K562 (cell line): ENCODE data around the gene PLAAT4. TPM values are rescaled to one million over a fixed set of nuclear protein-coding genes. Genes with fewer than 3 reads are reported as not detected.
A peak's percentile ranks its signal among the peaks of the same experiment; 100 is the strongest.

Experiments
- CTBP1 ChIP-seq: fragments of 450-650 bp; IDR thresholded peaks from 2 replicates; pipeline ENCODE4 v1.6.1; 2016; ENCODE audit warnings: borderline replicate concordance
- HMGN3 ChIP-seq: IDR thresholded peaks from 2 replicates; pipeline ENCODE4 v1.6.1; 2011; ENCODE audit warnings: borderline replicate concordance, low read depth, mild to moderate bottlenecking, mixed read lengths, low read length; ENCODE audit not compliant: insufficient read length; ENCODE audit errors: extremely low read depth
- MEF2A ChIP-seq: IDR thresholded peaks from 2 replicates; pipeline ENCODE4 v1.6.1; 2011; ENCODE audit warnings: low read depth, mild to moderate bottlenecking, low read length, moderate library complexity; ENCODE audit not compliant: control insufficient read depth
- NCOR1 ChIP-seq: fragments of 450-650 bp; IDR thresholded peaks from 2 replicates; pipeline ENCODE4 v1.6.1; 2016; ENCODE audit warnings: mild to moderate bottlenecking, moderate library complexity
- NEUROD1 ChIP-seq: fragments of 150-350 bp; IDR thresholded peaks from 2 replicates; pipeline ENCODE4 v1.6.1; 2014; ENCODE audit warnings: borderline replicate concordance, low read length, low read depth; ENCODE audit not compliant: partially characterized antibody
- NFE2 ChIP-seq: IDR thresholded peaks from 2 replicates; pipeline ENCODE4 v1.6.1; 2014; ENCODE audit warnings: antibody characterized with exemption, low read depth
- OTX1 ChIP-seq: fragments of 450-650 bp; formaldehyde crosslinking; IDR thresholded peaks from 2 replicates; pipeline ENCODE4 v1.4.0; 2022; ENCODE audit warnings: mild to moderate bottlenecking
- SMARCE1 ChIP-seq: fragments of 450-650 bp; IDR thresholded peaks from 2 replicates; pipeline ENCODE4 v1.7.1; 2016; ENCODE audit warnings: mild to moderate bottlenecking
- YBX1 ChIP-seq: fragments of 450-650 bp; IDR thresholded peaks from 2 replicates; pipeline ENCODE4 v1.7.1; 2016; ENCODE audit warnings: mild to moderate bottlenecking
- ZFX ChIP-seq: sonication (generic); formaldehyde crosslinking; IDR thresholded peaks from 2 replicates; pipeline ENCODE4 v1.8.0; 2022; ENCODE audit warnings: mild to moderate bottlenecking, missing genetic modification reagents, moderate library complexity
- ZNF668 ChIP-seq: fragments of 250-450 bp; sonication (Bioruptor Pico); IDR thresholded peaks from 2 replicates; pipeline ENCODE4 v1.8.0; 2022; ENCODE audit warnings: mild to moderate bottlenecking, inconsistent platforms
- polyA plus RNA-seq, 8 experiments: library from polyadenylated mRNA; depleted of rRNA in 4 of 8; stranded (reverse) in 5 of 8; unstranded in 3 of 8; fragments of >200 nt; fragmentation: Nextera tagmentation in 2 of 8; fragmentation: Illumina TruSeq in 1 of 8; extraction: Ambion mirVana in 2 of 8; extraction: Trizol in 1 of 8; gene quantifications; 2 replicates each; pipeline versions ENCODE4 v1.2.1 to v1.2.3, GENCODE V29; 2011 to 2014; ENCODE audit warnings: inconsistent platforms in 1 of 8, missing spikeins in 1 of 8
- total RNA-seq, 7 experiments: library from RNA; depleted of rRNA in 6 of 7; stranded (reverse); fragments of >200 nt in 6 of 7; fragmentation: Illumina TruSeq in 2 of 7; extraction: Trizol in 2 of 7; gene quantifications; 2 replicates each; pipeline versions ENCODE4 v1.2.1 to v1.2.3, GENCODE V29; 2011 to 2021; ENCODE audit warnings: low replicate concordance in 1 of 7
- TF ChIP-seq, protein P1 (sequence below): fragments of 250-450 bp; sonication (Bioruptor Pico); IDR thresholded peaks from 2 replicates; pipeline ENCODE4 v1.5.0; 2021; ENCODE audit warnings: mild to moderate bottlenecking, borderline replicate concordance
- TF ChIP-seq, protein P2 (sequence below), 2 experiments: fragments of 450-650 bp in 1 of 2; sonication (generic) in 1 of 2; formaldehyde crosslinking in 1 of 2; IDR thresholded peaks; 2 replicates each; pipeline versions ENCODE4 v1.7.1 to v1.9.0; 2016 to 2022; ENCODE audit warnings: inconsistent platforms in 1 of 2, mild to moderate bottlenecking in 1 of 2, missing genetic modification reagents in 1 of 2
- TF ChIP-seq, protein P3 (sequence below): sonication (generic); IDR thresholded peaks from 2 replicates; pipeline ENCODE4 v1.6.1; 2016

Gene PLAAT4
- total and polyA plus RNA-seq, 9 of the 15 experiments (the other 6 are each of a cell fraction or from before 2014, with no cell fraction given), result 0.54 to 3.0 (median 1.3) TPM; not detected in 1

DNA sequence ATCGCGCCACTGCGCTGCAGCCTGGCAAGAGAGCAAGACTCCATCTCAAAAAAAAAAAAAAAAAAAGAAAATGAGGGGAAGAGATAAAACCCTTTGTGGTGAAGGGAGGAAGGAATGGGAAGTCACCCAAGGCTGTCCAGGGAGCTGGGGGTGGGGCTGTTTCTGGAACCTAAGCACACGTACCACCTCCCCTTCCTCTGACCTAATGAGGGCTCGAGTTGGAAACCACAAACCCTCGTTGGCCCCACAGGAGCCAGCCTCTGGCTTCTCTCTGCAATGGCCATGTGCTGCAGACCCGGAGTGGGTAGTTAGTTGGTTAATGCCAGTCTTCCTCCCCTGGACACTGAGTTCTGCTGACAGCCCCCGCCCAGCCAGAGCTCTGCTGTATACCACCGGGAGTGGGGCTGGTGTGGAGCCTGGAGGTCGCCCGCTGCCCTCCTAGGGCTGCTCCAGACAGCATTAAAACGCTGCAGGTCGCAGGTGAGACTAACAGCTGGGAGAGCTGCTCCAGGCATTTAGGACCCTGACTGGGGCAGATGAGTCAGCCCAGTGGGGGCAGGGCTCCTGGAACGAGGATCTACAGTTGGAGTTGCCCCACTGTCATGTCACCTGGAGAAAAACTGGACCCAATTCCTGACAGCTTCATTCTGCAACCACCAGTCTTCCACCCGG lies 30.6 kb upstream of the PLAAT4 start, which contains the start of gene LGALS12 (continued):
- TF ChIP-seq, protein P1, sequence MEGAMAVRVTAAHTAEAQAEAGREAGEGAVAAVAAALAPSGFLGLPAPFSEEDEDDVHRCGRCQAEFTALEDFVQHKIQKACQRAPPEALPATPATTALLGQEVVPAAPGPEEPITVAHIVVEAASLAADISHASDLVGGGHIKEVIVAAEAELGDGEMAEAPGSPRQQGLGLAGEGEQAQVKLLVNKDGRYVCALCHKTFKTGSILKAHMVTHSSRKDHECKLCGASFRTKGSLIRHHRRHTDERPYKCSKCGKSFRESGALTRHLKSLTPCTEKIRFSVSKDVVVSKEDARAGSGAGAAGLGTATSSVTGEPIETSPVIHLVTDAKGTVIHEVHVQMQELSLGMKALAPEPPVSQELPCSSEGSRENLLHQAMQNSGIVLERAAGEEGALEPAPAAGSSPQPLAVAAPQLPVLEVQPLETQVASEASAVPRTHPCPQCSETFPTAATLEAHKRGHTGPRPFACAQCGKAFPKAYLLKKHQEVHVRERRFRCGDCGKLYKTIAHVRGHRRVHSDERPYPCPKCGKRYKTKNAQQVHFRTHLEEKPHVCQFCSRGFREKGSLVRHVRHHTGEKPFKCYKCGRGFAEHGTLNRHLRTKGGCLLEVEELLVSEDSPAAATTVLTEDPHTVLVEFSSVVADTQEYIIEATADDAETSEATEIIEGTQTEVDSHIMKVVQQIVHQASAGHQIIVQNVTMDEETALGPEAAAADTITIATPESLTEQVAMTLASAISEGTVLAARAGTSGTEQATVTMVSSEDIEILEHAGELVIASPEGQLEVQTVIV (CRISPR knock-in tag), result no peak
- TF ChIP-seq YBX1 (no peak), MEF2A (no peak), NCOR1 (no peak), OTX1 (CRISPR knock-in tag) (no peak), NEUROD1 (no peak), NFE2 (0 out of 2 replicates have a peak, but pooled peaks have one; percentile 4), CTBP1 (peak; percentile 56; the same call in 1 of the 2 replicates), SMARCE1 (0 out of 2 replicates have a peak, but pooled peaks have one; percentile 42), ZNF668 (CRISPR knock-in tag) (no peak), HMGN3 (no peak), ZFX (CRISPR knock-in tag) (peak; percentile 22; the same call in 1 of the 2 replicates)
- TF ChIP-seq, protein P2, sequence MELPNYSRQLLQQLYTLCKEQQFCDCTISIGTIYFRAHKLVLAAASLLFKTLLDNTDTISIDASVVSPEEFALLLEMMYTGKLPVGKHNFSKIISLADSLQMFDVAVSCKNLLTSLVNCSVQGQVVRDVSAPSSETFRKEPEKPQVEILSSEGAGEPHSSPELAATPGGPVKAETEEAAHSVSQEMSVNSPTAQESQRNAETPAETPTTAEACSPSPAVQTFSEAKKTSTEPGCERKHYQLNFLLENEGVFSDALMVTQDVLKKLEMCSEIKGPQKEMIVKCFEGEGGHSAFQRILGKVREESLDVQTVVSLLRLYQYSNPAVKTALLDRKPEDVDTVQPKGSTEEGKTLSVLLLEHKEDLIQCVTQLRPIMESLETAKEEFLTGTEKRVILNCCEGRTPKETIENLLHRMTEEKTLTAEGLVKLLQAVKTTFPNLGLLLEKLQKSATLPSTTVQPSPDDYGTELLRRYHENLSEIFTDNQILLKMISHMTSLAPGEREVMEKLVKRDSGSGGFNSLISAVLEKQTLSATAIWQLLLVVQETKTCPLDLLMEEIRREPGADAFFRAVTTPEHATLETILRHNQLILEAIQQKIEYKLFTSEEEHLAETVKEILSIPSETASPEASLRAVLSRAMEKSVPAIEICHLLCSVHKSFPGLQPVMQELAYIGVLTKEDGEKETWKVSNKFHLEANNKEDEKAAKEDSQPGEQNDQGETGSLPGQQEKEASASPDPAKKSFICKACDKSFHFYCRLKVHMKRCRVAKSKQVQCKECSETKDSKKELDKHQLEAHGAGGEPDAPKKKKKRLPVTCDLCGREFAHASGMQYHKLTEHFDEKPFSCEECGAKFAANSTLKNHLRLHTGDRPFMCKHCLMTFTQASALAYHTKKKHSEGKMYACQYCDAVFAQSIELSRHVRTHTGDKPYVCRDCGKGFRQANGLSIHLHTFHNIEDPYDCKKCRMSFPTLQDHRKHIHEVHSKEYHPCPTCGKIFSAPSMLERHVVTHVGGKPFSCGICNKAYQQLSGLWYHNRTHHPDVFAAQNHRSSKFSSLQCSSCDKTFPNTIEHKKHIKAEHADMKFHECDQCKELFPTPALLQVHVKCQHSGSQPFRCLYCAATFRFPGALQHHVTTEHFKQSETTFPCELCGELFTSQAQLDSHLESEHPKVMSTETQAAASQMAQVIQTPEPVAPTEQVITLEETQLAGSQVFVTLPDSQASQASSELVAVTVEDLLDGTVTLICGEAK (IDR thresholded peaks at IDR 0.05), result no peak
- TF ChIP-seq, protein P2 (CRISPR knock-in tag; IDR thresholded peaks at IDR 0.05), result no peak
- TF ChIP-seq, protein P3, sequence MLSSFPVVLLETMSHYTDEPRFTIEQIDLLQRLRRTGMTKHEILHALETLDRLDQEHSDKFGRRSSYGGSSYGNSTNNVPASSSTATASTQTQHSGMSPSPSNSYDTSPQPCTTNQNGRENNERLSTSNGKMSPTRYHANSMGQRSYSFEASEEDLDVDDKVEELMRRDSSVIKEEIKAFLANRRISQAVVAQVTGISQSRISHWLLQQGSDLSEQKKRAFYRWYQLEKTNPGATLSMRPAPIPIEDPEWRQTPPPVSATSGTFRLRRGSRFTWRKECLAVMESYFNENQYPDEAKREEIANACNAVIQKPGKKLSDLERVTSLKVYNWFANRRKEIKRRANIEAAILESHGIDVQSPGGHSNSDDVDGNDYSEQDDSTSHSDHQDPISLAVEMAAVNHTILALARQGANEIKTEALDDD, result peak; percentile 88
